GM19023 (cell line): ENCODE measurements around the gene RNASE13.
A peak's percentile ranks its signal among the peaks of the same experiment; 100 is the strongest.
"Not testable (repeated sequence)": the region's sequence is repeated elsewhere in the genome, so short reads cannot be mapped to it uniquely, and the experiment has no call there.

ENCODE experiments used
- ATAC-seq: cut with Tn5 transposase; IDR thresholded peaks from one replicate; pipeline ENCODE4 v1.9.1; 2021; ENCODE audit warnings: mild to moderate bottlenecking, moderate library complexity; ENCODE audit not compliant: unreplicated experiment

Gene RNASE13

GRCh38 chr14:20996521-20996920 is 38.1 kb downstream of the RNASE13 start:
- no peak for ATAC-seq

GRCh38 chr14:20989787-20990600 is 44.6 kb downstream of the RNASE13 start, which contains the start of gene METTL17:
Gene METTL17, plus strand, starts transcription at chr14:20989980. Its CDS starts 23 bp downstream, at chr14:20990003.
- peak; percentile 97 for ATAC-seq

- no peak for ATAC-seq
These were observed 45.2 kb downstream of the RNASE13 start for GRCh38 chr14:20989471-20989786.

GRCh38 chr14:20988717-20989470 is 45.7 kb downstream of the RNASE13 start:
- no peak for ATAC-seq

- no peak for ATAC-seq
These were observed 47.8 kb downstream of the RNASE13 start for GRCh38 chr14:20986811-20987210.

- ATAC-seq = not testable (repeated sequence)
These were observed 49.0 kb downstream of the RNASE13 start for GRCh38 chr14:20985650-20986049.
